Measurements from ENCODE around the gene SAMM50. TPM values are rescaled to one million over a fixed set of nuclear protein-coding genes. Genes with fewer than 3 reads are reported as not detected.

SAMM50 gene
- total and polyA plus RNA-seq, 2 experiments from 2014 or later = 58.6 to 60.3 TPM

- no peak for DNase-seq (ENCODE audit: low spot score)
- H3K4me1 Mint-ChIP-seq = peaks cover 10% of the 10 kb centered on the region; the same call in 2 of the 3 replicates
- Histone ChIP-seq H4K20me1 (replicated peaks; ENCODE audit: insufficient read depth) (no peaks in the 10 kb centered on the region; the same call in none of the 2 replicates), H3K4me1 (ENCODE audit: insufficient read depth) (no peaks in the 10 kb centered on the region), H3F3A (replicated peaks; ENCODE audit: low read depth) (0 out of 2 replicates have a peak, but pooled peaks cover 7% of the 10 kb centered on the region), H3K27ac (ENCODE audit: low read depth) (no peak overlapping the region), H3K27me3 (ENCODE audit: insufficient read depth) (no peaks in the 10 kb centered on the region), H3K79me2 (replicated peaks; ENCODE audit: insufficient read depth) (0 out of 2 replicates have a peak, but pooled peaks cover 3% of the 10 kb centered on the region), H3K9me2 (ENCODE audit: insufficient read depth) (no peaks in the 10 kb centered on the region), H3K4me3 (no peak overlapping the region), H3K4me2 (no peak overlapping the region), H3K36me3 (ENCODE audit: insufficient read depth) (peaks cover 8% of the 10 kb centered on the region; the same call in 1 of the 2 replicates), H2AFZ (no peak overlapping the region)
- peaks cover 7% of the 10 kb centered on the region for H3K27me3 Mint-ChIP-seq (ENCODE audit: insufficient read depth, low read depth, poor library complexity)
- no peak for ATAC-seq
- H3K36me3 Mint-ChIP-seq (ENCODE audit: low read depth) = peaks cover 70% of the 10 kb centered on the region
- no peak overlapping the region for H3K4me3 Mint-ChIP-seq
- no peak overlapping the region; the same call in 1 of the 2 replicates for H3K27ac Mint-ChIP-seq
- TF ChIP-seq POLR2AphosphoS5 (IDR thresholded peaks at IDR 0.05; ENCODE audit: low read depth) = no peak
- H3K9me3 Mint-ChIP-seq = no peaks in the 10 kb centered on the region
Observed at GRCh38 chr22:43995057-43995685, 39.9 kb downstream of the SAMM50 start.

DNA sequence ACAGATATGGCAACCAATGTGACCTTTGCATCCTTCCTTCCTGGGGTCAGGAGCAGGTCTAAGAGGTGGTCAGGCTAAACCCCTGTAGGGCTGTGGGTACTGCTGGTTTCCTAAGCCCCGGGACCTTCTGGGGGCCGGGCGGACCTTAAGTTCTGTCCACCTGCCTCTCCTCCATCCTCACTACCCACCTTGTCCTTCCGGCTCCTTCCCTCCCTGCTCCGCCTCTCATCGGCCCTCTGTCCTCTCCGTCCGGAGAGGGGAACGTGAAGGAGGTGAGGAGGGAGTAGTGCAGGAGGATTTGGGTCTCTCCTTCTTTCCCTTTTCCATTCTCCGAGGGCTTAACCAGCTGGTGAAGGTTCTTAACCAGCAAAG lies 40.5 kb downstream of the SAMM50 start:
- DNase-seq (ENCODE audit: low spot score) (no peak), ATAC-seq (no peak)
- Histone ChIP-seq H3K27me3 (ENCODE audit: insufficient read depth) (no peaks in the 10 kb centered on the region), H4K20me1 (replicated peaks; ENCODE audit: insufficient read depth) (no peaks in the 10 kb centered on the region; the same call in none of the 2 replicates), H3K4me1 (ENCODE audit: insufficient read depth) (no peaks in the 10 kb centered on the region), H3K27ac (ENCODE audit: low read depth) (peak overlapping the region; percentile 55; the same call in 1 of the 2 replicates), H3K4me3 (no peak overlapping the region), H3K9me2 (ENCODE audit: insufficient read depth) (no peaks in the 10 kb centered on the region), H3K79me2 (replicated peaks; ENCODE audit: insufficient read depth) (0 out of 2 replicates have a peak, but pooled peaks cover 3% of the 10 kb centered on the region), H3K4me2 (no peak overlapping the region), H3K36me3 (ENCODE audit: insufficient read depth) (peaks cover 8% of the 10 kb centered on the region; the same call in 1 of the 2 replicates), H2AFZ (no peak overlapping the region), H3F3A (replicated peaks; ENCODE audit: low read depth) (0 out of 2 replicates have a peak, but pooled peaks cover 7% of the 10 kb centered on the region)
- Mint-ChIP-seq H3K27ac (no peak overlapping the region), H3K27me3 (ENCODE audit: insufficient read depth, low read depth, poor library complexity) (peaks cover 7% of the 10 kb centered on the region), H3K36me3 (ENCODE audit: low read depth) (peaks cover 67% of the 10 kb centered on the region), H3K9me3 (no peaks in the 10 kb centered on the region), H3K4me3 (no peak overlapping the region), H3K4me1 (peaks cover 10% of the 10 kb centered on the region; the same call in 2 of the 3 replicates)
- TF ChIP-seq JUNB (IDR thresholded peaks at IDR 0.05; ENCODE audit: unreplicated experiment) (no peak), POLR2AphosphoS5 (IDR thresholded peaks at IDR 0.05; ENCODE audit: low read depth) (no peak), ZNF462 (CRISPR knock-in tag; IDR thresholded peaks at IDR 0.05) (no peak), STAT1 (IDR thresholded peaks at IDR 0.05; ENCODE audit: unreplicated experiment) (no peak), ZNF331 (CRISPR knock-in tag; IDR thresholded peaks at IDR 0.05; ENCODE audit: low read depth) (no peak), ZNF114 (CRISPR knock-in tag; IDR thresholded peaks at IDR 0.05) (no peak), EZH2 (IDR thresholded peaks at IDR 0.05; ENCODE audit: low read depth, unreplicated experiment) (no peak), CREB1 (CRISPR knock-in tag; IDR thresholded peaks at IDR 0.05; ENCODE audit: low read depth) (no peak)
- TF ChIP-seq, protein P1, sequence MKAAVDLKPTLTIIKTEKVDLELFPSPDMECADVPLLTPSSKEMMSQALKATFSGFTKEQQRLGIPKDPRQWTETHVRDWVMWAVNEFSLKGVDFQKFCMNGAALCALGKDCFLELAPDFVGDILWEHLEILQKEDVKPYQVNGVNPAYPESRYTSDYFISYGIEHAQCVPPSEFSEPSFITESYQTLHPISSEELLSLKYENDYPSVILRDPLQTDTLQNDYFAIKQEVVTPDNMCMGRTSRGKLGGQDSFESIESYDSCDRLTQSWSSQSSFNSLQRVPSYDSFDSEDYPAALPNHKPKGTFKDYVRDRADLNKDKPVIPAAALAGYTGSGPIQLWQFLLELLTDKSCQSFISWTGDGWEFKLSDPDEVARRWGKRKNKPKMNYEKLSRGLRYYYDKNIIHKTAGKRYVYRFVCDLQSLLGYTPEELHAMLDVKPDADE (IDR thresholded peaks at IDR 0.05) = no peak
- TF ChIP-seq, protein P2, sequence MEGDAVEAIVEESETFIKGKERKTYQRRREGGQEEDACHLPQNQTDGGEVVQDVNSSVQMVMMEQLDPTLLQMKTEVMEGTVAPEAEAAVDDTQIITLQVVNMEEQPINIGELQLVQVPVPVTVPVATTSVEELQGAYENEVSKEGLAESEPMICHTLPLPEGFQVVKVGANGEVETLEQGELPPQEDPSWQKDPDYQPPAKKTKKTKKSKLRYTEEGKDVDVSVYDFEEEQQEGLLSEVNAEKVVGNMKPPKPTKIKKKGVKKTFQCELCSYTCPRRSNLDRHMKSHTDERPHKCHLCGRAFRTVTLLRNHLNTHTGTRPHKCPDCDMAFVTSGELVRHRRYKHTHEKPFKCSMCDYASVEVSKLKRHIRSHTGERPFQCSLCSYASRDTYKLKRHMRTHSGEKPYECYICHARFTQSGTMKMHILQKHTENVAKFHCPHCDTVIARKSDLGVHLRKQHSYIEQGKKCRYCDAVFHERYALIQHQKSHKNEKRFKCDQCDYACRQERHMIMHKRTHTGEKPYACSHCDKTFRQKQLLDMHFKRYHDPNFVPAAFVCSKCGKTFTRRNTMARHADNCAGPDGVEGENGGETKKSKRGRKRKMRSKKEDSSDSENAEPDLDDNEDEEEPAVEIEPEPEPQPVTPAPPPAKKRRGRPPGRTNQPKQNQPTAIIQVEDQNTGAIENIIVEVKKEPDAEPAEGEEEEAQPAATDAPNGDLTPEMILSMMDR (conservative IDR thresholded peaks at IDR 0.05; ENCODE audit: low read depth in 2 of 2) = no peak
